Stomach smooth muscle (tissue), 2 donors: ENCODE measurements around the gene GAN.

Experiments
- H3K27ac ChIP-seq: one replicate; pipeline ENCODE4 v1.7.0; 2013; ENCODE audit warnings: mild to moderate bottlenecking, low read length, inconsistent platforms
- H3K27me3 ChIP-seq, 2 donors: one replicate each; pipeline ENCODE4 v1.7.0; 2013; ENCODE audit warnings: low read length in 2 of 2; ENCODE audit not compliant: insufficient read depth in 2 of 2, control insufficient read depth in 1 of 2
- H3K36me3 ChIP-seq, 2 donors: one replicate each; pipeline ENCODE4 v1.7.0; 2013; ENCODE audit warnings: low read length in 2 of 2; ENCODE audit not compliant: control insufficient read depth in 2 of 2, insufficient read depth in 2 of 2
- H3K4me1 ChIP-seq: one replicate; pipeline ENCODE4 v1.7.0; 2013; ENCODE audit warnings: low read length; ENCODE audit not compliant: control insufficient read depth, insufficient read depth
- H3K4me3 ChIP-seq, 2 donors: one replicate each; pipeline ENCODE4 v1.7.0; 2013; ENCODE audit warnings: low read length in 2 of 2
- H3K9ac ChIP-seq, 2 donors: one replicate each; pipeline ENCODE4 v1.7.0; 2013; ENCODE audit warnings: low read length in 2 of 2, mild to moderate bottlenecking in 1 of 2
- H3K9me3 ChIP-seq, 2 donors: one replicate each; pipeline ENCODE4 v1.7.0; 2013; ENCODE audit warnings: low read length in 2 of 2; ENCODE audit not compliant: control insufficient read depth in 2 of 2
- donor health status: healthy.
- donor health status: Pancreatic carcinoma.

GAN gene

DNA sequence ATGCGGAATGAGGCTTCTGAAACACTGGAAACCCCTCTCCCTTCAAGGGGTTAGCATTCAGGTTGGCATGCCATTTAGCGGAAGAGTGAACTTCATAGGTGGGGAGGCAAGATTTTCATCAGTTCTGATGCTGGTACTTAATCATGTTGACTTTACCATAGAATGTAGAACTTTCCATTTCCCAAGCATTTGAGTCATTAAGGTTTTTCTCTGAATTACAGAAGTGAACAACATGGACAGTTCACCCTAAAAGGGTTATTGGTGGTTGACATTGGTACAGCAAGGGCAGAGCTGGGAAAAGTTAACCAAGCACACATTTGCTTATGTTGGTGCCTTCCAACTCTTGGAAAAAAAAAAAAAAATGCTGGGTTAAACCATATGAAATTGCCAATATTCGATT, 39.1 kb downstream of the GAN start:
- Histone ChIP-seq H3K9me3 (no peaks in the 10 kb centered on the region), H3K9ac (no peak overlapping the region), H3K36me3 (peaks cover 11 to 19% of the 10 kb centered on the region in 2 donors), H3K27me3 (no peaks in the 10 kb centered on the region), H3K4me1 (no peaks in the 10 kb centered on the region), H3K4me3 (no peak overlapping the region), H3K27ac (no peak overlapping the region)

- H3K4me3 ChIP-seq, result no peak overlapping the region
- H3K27me3 ChIP-seq, result no peaks in the 10 kb centered on the region
- no peak overlapping the region for H3K27ac ChIP-seq
- H3K4me1 ChIP-seq, result peaks cover 3% of the 10 kb centered on the region
- peaks cover 7 to 21% of the 10 kb centered on the region in 2 donors for H3K36me3 ChIP-seq
- H3K9ac ChIP-seq, result no peak overlapping the region
- H3K9me3 ChIP-seq, result no peaks in the 10 kb centered on the region
These were observed 43.0 kb downstream of the GAN start for GRCh38 chr16:81357711-81358260.

GRCh38 chr16:81358860-81359259, 44.1 kb downstream of the GAN start:
- Histone ChIP-seq H3K36me3 (peaks cover 10 to 28% of the 10 kb centered on the region in 2 donors), H3K4me1 (peaks cover 3% of the 10 kb centered on the region), H3K4me3 (no peak overlapping the region), H3K9me3 (no peaks in the 10 kb centered on the region), H3K27me3 (no peaks in the 10 kb centered on the region), H3K27ac (no peak overlapping the region), H3K9ac (no peak overlapping the region)

- H3K4me1 ChIP-seq, result peaks cover 3% of the 10 kb centered on the region
- H3K9me3 ChIP-seq, result no peaks in the 10 kb centered on the region
- no peak overlapping the region for H3K27ac ChIP-seq
- peaks cover 12 to 29% of the 10 kb centered on the region in 2 donors for H3K36me3 ChIP-seq
- H3K9ac ChIP-seq, result no peak overlapping the region
- no peaks in the 10 kb centered on the region for H3K27me3 ChIP-seq
- no peak overlapping the region for H3K4me3 ChIP-seq
These were observed 45.4 kb downstream of the GAN start for GRCh38 chr16:81360135-81360534.

DNA sequence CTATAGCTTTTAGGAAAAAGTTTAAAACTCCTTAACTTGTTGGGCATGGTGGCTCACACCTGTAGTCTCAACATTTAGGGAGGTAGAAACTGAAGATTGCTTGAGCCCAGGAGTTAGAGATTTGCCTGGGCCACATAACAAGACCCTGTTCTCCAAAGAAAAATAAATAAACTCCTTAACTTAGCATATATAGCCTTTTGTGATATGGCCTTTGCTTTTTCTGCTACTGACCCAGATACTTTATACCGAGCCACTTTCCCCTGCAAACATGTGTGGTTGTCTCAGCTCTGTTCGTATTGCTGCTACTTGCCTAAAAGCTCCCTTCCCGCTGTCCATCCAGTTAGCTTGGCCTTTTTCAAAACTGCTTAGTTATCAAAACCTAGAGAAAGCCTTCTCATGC, 51.0 kb downstream of the GAN start:
- H3K9me3 ChIP-seq, result no peaks in the 10 kb centered on the region
- no peak overlapping the region for H3K4me3 ChIP-seq
- H3K27ac ChIP-seq, result no peak overlapping the region
- H3K9ac ChIP-seq, result no peak overlapping the region
- H3K36me3 ChIP-seq, result peaks cover 20 to 34% of the 10 kb centered on the region in 2 donors
- H3K4me1 ChIP-seq, result peaks cover 3% of the 10 kb centered on the region
- H3K27me3 ChIP-seq, result no peaks in the 10 kb centered on the region

- Histone ChIP-seq H3K36me3 (peaks cover 20 to 32% of the 10 kb centered on the region in 2 donors), H3K9ac (no peak overlapping the region), H3K4me1 (peaks cover 3% of the 10 kb centered on the region), H3K4me3 (no peak overlapping the region), H3K27me3 (no peaks in the 10 kb centered on the region), H3K9me3 (no peaks in the 10 kb centered on the region), H3K27ac (no peak overlapping the region)
These were observed 51.7 kb downstream of the GAN start for GRCh38 chr16:81366316-81366932.

GRCh38 chr16:81367821-81368220, 53.1 kb downstream of the GAN start:
- Histone ChIP-seq H3K36me3 (peaks cover 24 to 30% of the 10 kb centered on the region in 2 donors), H3K27me3 (no peaks in the 10 kb centered on the region), H3K4me1 (no peaks in the 10 kb centered on the region), H3K9me3 (no peaks in the 10 kb centered on the region), H3K27ac (no peak overlapping the region), H3K4me3 (no peak overlapping the region), H3K9ac (no peak overlapping the region)

GRCh38 chr16:81369888-81370504, 55.2 kb downstream of the GAN start:
- Histone ChIP-seq H3K9me3 (no peaks in the 10 kb centered on the region), H3K27me3 (no peaks in the 10 kb centered on the region), H3K27ac (no peak overlapping the region), H3K4me1 (no peaks in the 10 kb centered on the region), H3K9ac (no peak overlapping the region), H3K4me3 (no peak overlapping the region), H3K36me3 (peaks cover 17 to 18% of the 10 kb centered on the region in 2 donors)

- Histone ChIP-seq H3K4me3 (no peak overlapping the region), H3K9me3 (no peaks in the 10 kb centered on the region), H3K27me3 (no peaks in the 10 kb centered on the region), H3K36me3 (peaks cover 10 to 16% of the 10 kb centered on the region in 2 donors), H3K4me1 (no peaks in the 10 kb centered on the region), H3K27ac (no peak overlapping the region), H3K9ac (no peak overlapping the region)
These were observed 56.3 kb downstream of the GAN start for GRCh38 chr16:81371106-81371505.

- Histone ChIP-seq H3K4me3 (no peak overlapping the region), H3K27ac (no peak overlapping the region)
These were observed 59.8 kb downstream of the GAN start for GRCh38 chr16:81374550-81374949.

DNA sequence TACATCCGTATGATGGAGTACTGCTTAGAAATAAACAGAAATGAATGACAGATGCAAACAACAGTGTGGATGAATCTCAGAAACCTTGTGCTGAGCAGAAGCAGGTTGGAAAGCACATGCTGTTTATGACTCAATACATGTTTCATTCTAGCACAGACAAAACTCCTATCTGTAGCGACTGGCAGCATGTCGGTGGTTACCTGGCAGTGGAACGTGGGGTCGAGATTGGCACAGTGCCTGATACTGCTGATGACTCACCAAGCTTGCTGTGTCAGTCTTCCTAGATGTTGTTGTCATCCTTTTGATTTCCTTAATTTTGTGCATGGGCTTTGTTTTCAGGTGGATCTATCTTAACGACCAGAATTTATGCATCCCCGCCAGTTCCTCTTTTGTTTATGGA, 62.1 kb downstream of the GAN start:
- H3K9ac ChIP-seq, result no peak overlapping the region
- H3K4me1 ChIP-seq, result no peaks in the 10 kb centered on the region
- no peak overlapping the region for H3K27ac ChIP-seq
- H3K36me3 ChIP-seq, result peaks cover 15 to 28% of the 10 kb centered on the region in 2 donors
- H3K9me3 ChIP-seq, result no peaks in the 10 kb centered on the region
- H3K27me3 ChIP-seq, result no peaks in the 10 kb centered on the region
- H3K4me3 ChIP-seq, result no peak overlapping the region

More at GRCh38 chr16:81374550-81374949, 59.8 kb downstream of the GAN start:
- Histone ChIP-seq H3K36me3 (peaks cover 19 to 36% of the 10 kb centered on the region in 2 donors), H3K9ac (no peak overlapping the region), H3K9me3 (no peaks in the 10 kb centered on the region), H3K4me1 (no peaks in the 10 kb centered on the region), H3K27me3 (no peaks in the 10 kb centered on the region)
